ENCODE results near the gene CCDC15. TPM values are rescaled to one million over a fixed set of nuclear protein-coding genes. Genes with fewer than 3 reads are reported as not detected.

Gene CCDC15
- total RNA-seq, 4 donors from 2014 or later = 2.0 to 11.5 (median 3.8) TPM

- no peak for TF ChIP-seq POLR2AphosphoS5 (IDR thresholded peaks at IDR 0.05)
- TF ChIP-seq POLR2A (IDR thresholded peaks at IDR 0.05) = no peak
- no peak for TF ChIP-seq CTCF (IDR thresholded peaks at IDR 0.05)
- no peak for TF ChIP-seq EP300 (IDR thresholded peaks at IDR 0.05)
- Histone ChIP-seq H3K4me1 (no peaks in the 10 kb centered on the region), H3K27me3 (no peaks in the 10 kb centered on the region), H3K4me3 (no peak overlapping the region), H3K27ac (no peak overlapping the region), H3K9me3 (no peaks in the 10 kb centered on the region), H3K36me3 (peaks cover 8% of the 10 kb centered on the region)
- DNase-seq (ENCODE audit: low spot score in 2 of 2) = no peak
- 93% methylated on average over 3 of the region's 3 CpGs for WGBS
Measured at GRCh38 chr11:124988063-124988462, 34.1 kb downstream of the CCDC15 start.

DNA sequence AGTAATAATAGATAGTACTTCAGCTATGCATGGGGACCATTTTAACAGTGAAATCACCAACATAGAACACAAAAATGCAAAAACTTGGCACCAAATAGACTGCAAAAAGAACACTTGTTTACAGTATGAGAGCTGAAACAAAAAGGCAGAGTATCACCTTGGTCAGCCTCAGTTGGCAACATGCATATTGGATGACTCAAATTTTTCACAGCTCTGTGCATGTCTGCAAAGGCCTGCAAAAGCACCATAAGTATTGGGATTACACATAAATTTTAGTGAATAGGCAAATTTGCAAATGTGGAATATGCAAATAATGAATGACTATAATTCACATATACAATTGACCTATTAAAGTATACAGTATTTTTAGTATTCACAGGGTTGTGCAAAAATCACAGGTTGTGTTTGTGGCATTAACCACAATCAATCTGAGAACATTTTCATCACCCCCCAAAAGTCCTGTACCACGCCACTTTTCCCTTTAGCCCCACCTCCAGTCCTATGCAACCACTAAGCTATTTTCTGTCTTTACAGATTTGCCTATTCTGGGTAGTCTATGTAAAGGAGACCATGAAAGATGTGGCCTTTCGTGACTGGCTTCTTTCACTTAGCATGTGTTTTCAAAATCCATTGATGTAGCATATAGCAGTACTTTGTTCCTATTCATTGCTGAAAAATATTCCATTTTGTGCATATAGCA lies 47.2 kb downstream of the CCDC15 start:
- WGBS = 94% methylated on average over 2 of the region's 2 CpGs
- DNase-seq (ENCODE audit: low spot score in 2 of 2) = no peak
- TF ChIP-seq EP300 (IDR thresholded peaks at IDR 0.05) = no peak
- TF ChIP-seq CTCF (IDR thresholded peaks at IDR 0.05) = no peak
- no peak for TF ChIP-seq POLR2A (IDR thresholded peaks at IDR 0.05)
- no peak for TF ChIP-seq POLR2AphosphoS5 (IDR thresholded peaks at IDR 0.05)

DNA sequence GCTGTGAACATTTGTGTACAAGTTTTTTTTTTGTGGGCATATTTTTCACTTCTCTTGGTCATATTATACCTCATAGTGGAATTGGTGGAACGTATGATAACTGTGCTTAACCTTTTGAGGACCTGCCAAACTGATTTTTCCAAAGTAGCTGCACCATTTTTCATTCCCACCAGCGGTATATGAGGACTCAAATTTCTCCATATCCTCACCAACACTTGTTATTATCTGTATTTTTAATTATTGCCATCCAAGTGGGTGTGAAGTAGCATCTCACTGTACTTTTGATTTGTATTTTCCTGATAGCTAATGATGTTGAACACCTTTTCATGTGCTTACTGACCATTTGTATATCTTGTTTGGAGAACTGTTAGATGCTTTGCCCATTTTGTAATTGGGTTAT lies 47.8 kb downstream of the CCDC15 start:
- Histone ChIP-seq H3K27ac (no peak overlapping the region), H3K4me3 (no peak overlapping the region), H3K36me3 (peaks cover 11% of the 10 kb centered on the region), H3K4me1 (no peaks in the 10 kb centered on the region), H3K27me3 (no peaks in the 10 kb centered on the region), H3K9me3 (no peaks in the 10 kb centered on the region)
- no peak for DNase-seq (ENCODE audit: low spot score in 2 of 2)
- 96% methylated on average over 2 of the region's 2 CpGs for WGBS
- TF ChIP-seq POLR2A (IDR thresholded peaks at IDR 0.05) (no peak), CTCF (IDR thresholded peaks at IDR 0.05) (no peak), EP300 (IDR thresholded peaks at IDR 0.05) (no peak), POLR2AphosphoS5 (IDR thresholded peaks at IDR 0.05) (no peak)

More for the DNA sequence above, 47.2 kb downstream of the CCDC15 start:
- no peaks in the 10 kb centered on the region for H3K9me3 ChIP-seq
- no peak overlapping the region for H3K27ac ChIP-seq
- H3K4me1 ChIP-seq = no peaks in the 10 kb centered on the region
- H3K4me3 ChIP-seq = no peak overlapping the region
- peaks cover 11% of the 10 kb centered on the region for H3K36me3 ChIP-seq
- no peaks in the 10 kb centered on the region for H3K27me3 ChIP-seq

DNA sequence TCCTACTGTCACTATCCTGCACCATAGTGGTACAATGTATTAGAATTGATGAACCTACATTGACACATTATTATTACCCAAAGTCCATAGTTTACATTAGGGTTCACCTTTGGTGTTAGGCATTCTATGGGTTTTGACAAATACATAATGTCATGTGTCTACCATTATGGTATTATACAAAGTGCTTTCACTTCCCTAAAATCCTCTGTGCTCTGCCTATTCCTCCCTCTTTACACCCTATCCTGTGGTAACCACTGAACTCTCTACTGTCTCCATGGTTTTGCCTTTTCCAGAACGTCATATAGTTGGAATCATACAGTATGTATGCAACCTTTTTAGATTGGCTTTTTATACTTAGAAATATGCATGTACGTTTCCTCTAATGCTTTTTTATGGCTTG lies 51.5 kb downstream of the CCDC15 start:
- TF ChIP-seq POLR2AphosphoS5 (IDR thresholded peaks at IDR 0.05) = no peak
- no peak for TF ChIP-seq EP300 (IDR thresholded peaks at IDR 0.05)
- TF ChIP-seq CTCF (IDR thresholded peaks at IDR 0.05) = no peak
- H3K4me3 ChIP-seq = no peak overlapping the region
- WGBS = 88% methylated on average over 2 of the region's 2 CpGs
- no peak for DNase-seq (ENCODE audit: low spot score in 2 of 2)
- peaks cover 14% of the 10 kb centered on the region for H3K36me3 ChIP-seq
- no peaks in the 10 kb centered on the region for H3K9me3 ChIP-seq
- no peak overlapping the region for H3K27ac ChIP-seq
- H3K4me1 ChIP-seq = no peaks in the 10 kb centered on the region
- no peaks in the 10 kb centered on the region for H3K27me3 ChIP-seq

DNA sequence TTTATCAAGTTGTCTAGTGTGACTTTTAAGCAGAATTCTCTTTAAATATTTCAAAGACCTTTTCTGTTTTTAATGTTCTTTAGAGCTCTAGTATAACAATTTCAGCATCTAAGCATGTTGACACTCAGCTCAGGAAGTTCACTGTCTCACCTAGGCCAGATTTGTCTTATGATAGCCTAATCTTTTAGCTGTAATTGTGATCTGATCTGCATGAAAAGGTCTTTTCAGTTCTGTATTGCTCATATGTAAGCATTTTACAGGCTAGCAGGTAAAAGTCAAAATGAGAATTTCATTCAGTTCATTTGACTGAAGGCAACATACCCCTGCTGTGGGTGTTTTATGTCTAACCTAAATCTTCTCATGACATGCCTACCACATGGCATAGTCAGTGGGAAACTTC lies 62.4 kb downstream of the CCDC15 start:
- H3K4me1 ChIP-seq = no peaks in the 10 kb centered on the region
- no peak overlapping the region for H3K4me3 ChIP-seq
- peaks cover 4% of the 10 kb centered on the region for H3K36me3 ChIP-seq
- no peak overlapping the region for H3K27ac ChIP-seq
- DNase-seq (ENCODE audit: low spot score in 2 of 2) = no peak
- H3K27me3 ChIP-seq = no peaks in the 10 kb centered on the region
- H3K9me3 ChIP-seq = no peaks in the 10 kb centered on the region
- no peak for TF ChIP-seq CTCF (IDR thresholded peaks at IDR 0.05)
- TF ChIP-seq POLR2A (IDR thresholded peaks at IDR 0.05) = no peak
- no peak for TF ChIP-seq EP300 (IDR thresholded peaks at IDR 0.05)
- no peak for TF ChIP-seq POLR2AphosphoS5 (IDR thresholded peaks at IDR 0.05)

All from suprapubic skin (tissue), 4 donors.